Epithelial cell of esophagus (primary cell): ENCODE data around the gene FCMR.
A peak's percentile ranks its signal among the peaks of the same experiment; 100 is the strongest.

Experiments
- DNase-seq: peaks from one replicate; pipeline ENCODE4 v3.0.0; 2010; ENCODE audit warnings: low read depth
- H3K4me3 ChIP-seq: 2 replicates; pipeline ENCODE4 v1.5.1; 2011; ENCODE audit warnings: mild to moderate bottlenecking, low read length, control low read depth
- CTCF ChIP-seq: IDR thresholded peaks from 2 replicates; pipeline ENCODE4 v1.5.1; 2011; ENCODE audit warnings: low read depth, mild to moderate bottlenecking, low read length, control low read depth, inconsistent platforms; ENCODE audit not compliant: insufficient read depth; ENCODE audit errors: missing control alignments

Gene FCMR

GRCh38 chr1:206886831-206887230 is 34.9 kb downstream of the FCMR start:
- TF ChIP-seq CTCF: no peak
- H3K4me3 ChIP-seq: no peak overlapping the region
- DNase-seq: no peak

- no peak overlapping the region for H3K4me3 ChIP-seq
- peak; percentile 88 for DNase-seq
Measured at GRCh38 chr1:206885341-206886060, 36.2 kb downstream of the FCMR start.

GRCh38 chr1:206883876-206884275 is 37.9 kb downstream of the FCMR start:
- TF ChIP-seq CTCF: no peak
- DNase-seq: no peak
- no peak overlapping the region for H3K4me3 ChIP-seq

More at GRCh38 chr1:206885341-206886060, 36.2 kb downstream of the FCMR start:
- TF ChIP-seq CTCF: no peak

GRCh38 chr1:206883160-206883559 is 38.6 kb downstream of the FCMR start:
- no peak for TF ChIP-seq CTCF
- no peak overlapping the region for H3K4me3 ChIP-seq
- no peak for DNase-seq

- no peak overlapping the region for H3K4me3 ChIP-seq
- no peak for DNase-seq
- TF ChIP-seq CTCF: no peak
Measured at GRCh38 chr1:206882555-206882954, 39.2 kb downstream of the FCMR start.

GRCh38 chr1:206880314-206880713 is 41.4 kb downstream of the FCMR start:
- no peak for DNase-seq
- no peak for TF ChIP-seq CTCF
- H3K4me3 ChIP-seq: no peak overlapping the region

- DNase-seq: no peak
- peak; percentile 8 for TF ChIP-seq CTCF
- no peak overlapping the region for H3K4me3 ChIP-seq
Measured at GRCh38 chr1:206878456-206878855, 43.3 kb downstream of the FCMR start.
